Liver (tissue), 9 donors: ENCODE measurements around the gene PPM1L. TPM values are rescaled to one million over a fixed set of nuclear protein-coding genes. Genes with fewer than 3 reads are reported as not detected.
A peak's percentile ranks its signal among the peaks of the same experiment; 100 is the strongest.

ENCODE experiments used
- DNase-seq: peaks from one replicate; pipeline ENCODE4 v3.0.0-alpha.2; 2017; ENCODE audit warnings: low spot score
- H3K27ac ChIP-seq, 2 donors: one replicate each; pipeline ENCODE4 v1.7.0; 2013; ENCODE audit warnings: inconsistent platforms in 2 of 2, low read length in 2 of 2, control low read depth in 1 of 2, low read depth in 1 of 2, mild to moderate bottlenecking in 1 of 2
- H3K27me3 ChIP-seq, 4 donors: one replicate each; pipeline versions ENCODE4 v1.6.1 to v1.7.0; 2013; ENCODE audit warnings: low read length in 3 of 4, inconsistent platforms in 1 of 4, mild to moderate bottlenecking in 1 of 4, moderate library complexity in 1 of 4; ENCODE audit not compliant: control insufficient read depth in 4 of 4, insufficient read depth in 4 of 4
- H3K36me3 ChIP-seq, 4 donors: one replicate each; pipeline versions ENCODE4 v1.6.1 to v1.7.0; 2013; ENCODE audit warnings: low read length in 3 of 4, mild to moderate bottlenecking in 3 of 4, low read depth in 1 of 4, moderate library complexity in 1 of 4; ENCODE audit not compliant: control insufficient read depth in 4 of 4, insufficient read depth in 3 of 4
- H3K4me1 ChIP-seq, 4 donors: one replicate each; pipeline versions ENCODE4 v1.6.1 to v1.7.0; 2013; ENCODE audit warnings: low read length in 3 of 4, mild to moderate bottlenecking in 3 of 4, moderate library complexity in 1 of 4; ENCODE audit not compliant: control insufficient read depth in 4 of 4, insufficient read depth in 4 of 4
- H3K4me3 ChIP-seq, 3 donors: one replicate each; pipeline versions ENCODE4 v1.6.1 to v1.7.0; 2013; ENCODE audit warnings: low read length in 3 of 3, control low read depth in 1 of 3, low read depth in 1 of 3, mild to moderate bottlenecking in 1 of 3
- H3K9ac ChIP-seq, 2 donors: one replicate each; pipeline ENCODE4 v1.7.0; 2013; ENCODE audit warnings: low read length in 2 of 2, mild to moderate bottlenecking in 2 of 2, moderate library complexity in 2 of 2, control low read depth in 1 of 2, low read depth in 1 of 2
- H3K9me3 ChIP-seq, 4 donors: one replicate each; pipeline versions ENCODE4 v1.6.1 to v1.7.0; 2013; ENCODE audit warnings: low read length in 3 of 4; ENCODE audit not compliant: control insufficient read depth in 4 of 4
- ATF3 ChIP-seq: IDR thresholded peaks from 2 replicates; pipeline ENCODE4 v1.6.1; 2016; ENCODE audit warnings: antibody characterized with exemption
- CTCF ChIP-seq: fragments of 150-350 bp; IDR thresholded peaks from 2 replicates; pipeline ENCODE4 v1.5.1; 2017; ENCODE audit warnings: improper control_type of control experiment, low read depth, low read length; ENCODE audit not compliant: missing input control
- EGR1 ChIP-seq, 2 donors: IDR thresholded peaks; 2 replicates each; pipeline ENCODE4 v1.6.1; 2016 to 2018; ENCODE audit warnings: antibody characterized with exemption in 2 of 2, low read depth in 2 of 2
- FOXA1 ChIP-seq: IDR thresholded peaks from 2 replicates; pipeline ENCODE4 v1.6.1; 2016; ENCODE audit warnings: antibody characterized with exemption
- FOXA2 ChIP-seq: IDR thresholded peaks from 2 replicates; pipeline ENCODE4 v1.6.1; 2016; ENCODE audit warnings: antibody characterized with exemption
- HNF4A ChIP-seq, 2 donors: conservative IDR thresholded peaks; 2 replicates each; pipeline ENCODE4 v1.6.1; 2016; ENCODE audit warnings: antibody characterized with exemption in 2 of 2, mild to moderate bottlenecking in 2 of 2
- HNF4G ChIP-seq: IDR thresholded peaks from 2 replicates; pipeline ENCODE4 v1.6.1; 2016; ENCODE audit warnings: antibody characterized with exemption
- JUND ChIP-seq, 2 donors: IDR thresholded peaks; 2 replicates each; pipeline ENCODE4 v1.6.1; 2016; ENCODE audit warnings: antibody characterized with exemption in 2 of 2
- NR2F2 ChIP-seq: IDR thresholded peaks from 2 replicates; pipeline ENCODE4 v1.6.1; 2016; ENCODE audit warnings: antibody characterized with exemption
- RAD21 ChIP-seq, 2 donors: IDR thresholded peaks; 2 replicates each; pipeline ENCODE4 v1.6.1; 2016; ENCODE audit warnings: antibody characterized with exemption in 2 of 2, mild to moderate bottlenecking in 2 of 2
- RXRA ChIP-seq, 2 donors: IDR thresholded peaks; 2 replicates each; pipeline ENCODE4 v1.6.1; 2017 to 2018; ENCODE audit warnings: antibody characterized with exemption in 2 of 2, mild to moderate bottlenecking in 1 of 2
- TAF1 ChIP-seq: conservative IDR thresholded peaks from 2 replicates; pipeline ENCODE4 v1.6.1; 2016; ENCODE audit warnings: antibody characterized with exemption, mild to moderate bottlenecking
- YY1 ChIP-seq: IDR thresholded peaks from 2 replicates; pipeline ENCODE4 v1.6.1; 2016; ENCODE audit warnings: antibody characterized with exemption, mild to moderate bottlenecking
- ZBTB33 ChIP-seq: IDR thresholded peaks from 2 replicates; pipeline ENCODE4 v1.6.1; 2016; ENCODE audit warnings: antibody characterized with exemption
- WGBS: extraction: QIAGEN DNeasy Blood & Tissue Kit; methylation state at CpG from one replicate; pipeline ENCODE4 v1.1.7; 2013; 5-methylcytosine and 5-hydroxymethylcytosine counted together
- polyA plus RNA-seq, 2 donors: library from polyadenylated mRNA; stranded (reverse) in 1 of 2; unstranded in 1 of 2; fragments of 200-250 nt in 1 of 2; fragments of >200 nt in 1 of 2; fragmentation: Nextera tagmentation in 1 of 2; extraction: Ambion mirVana in 1 of 2; gene quantifications; one replicate each; pipeline versions ENCODE4 v1.2.1 to v1.2.3, GENCODE V29; 2013 to 2015
- total RNA-seq, 2 donors: library from RNA; depleted of rRNA; stranded (reverse); fragments of >200 nt; gene quantifications; one replicate each; pipeline ENCODE4 v1.2.3, GENCODE V29; 2014
- TF ChIP-seq, protein P1 (sequence below): IDR thresholded peaks from 2 replicates; pipeline ENCODE4 v1.6.1; 2016; ENCODE audit warnings: antibody characterized with exemption
- TF ChIP-seq, protein P2 (sequence below): IDR thresholded peaks from 2 replicates; pipeline ENCODE4 v1.6.1; 2016; ENCODE audit warnings: antibody characterized with exemption, mild to moderate bottlenecking
- donor health status: healthy.
- donor health status: healthy.
- donor health status: healthy.
- donor health status: healthy.
- donor health status: healthy.

PPM1L gene
- total and polyA plus RNA-seq, 4 donors: 1.6 to 8.5 (median 4.8) TPM

GRCh38 chr3:160851629-160852210, 95.7 kb downstream of the PPM1L start:
- no peaks in the 10 kb centered on the region for H3K27me3 ChIP-seq
- H3K27ac ChIP-seq: no peak overlapping the region
- DNase-seq: no peak
- no peak overlapping the region for H3K9ac ChIP-seq
- WGBS: 89% methylated on average over 8 of the region's 8 CpGs
- no peak for TF ChIP-seq EGR1 (IDR thresholded peaks at IDR 0.05; ENCODE audit: low read depth in 2 of 2)
- peak; percentile 9 for TF ChIP-seq NR2F2
- no peaks in the 10 kb centered on the region for H3K4me1 ChIP-seq
- no peaks in the 10 kb centered on the region for H3K36me3 ChIP-seq
- no peak overlapping the region for H3K4me3 ChIP-seq
- no peaks in the 10 kb centered on the region for H3K9me3 ChIP-seq

- TF ChIP-seq JUND (IDR thresholded peaks at IDR 0.05) (no peak), TAF1 (no peak), EGR1 (IDR thresholded peaks at IDR 0.05; ENCODE audit: low read depth in 2 of 2) (no peak), CTCF (no peak), FOXA1 (no peak), HNF4A (conservative IDR thresholded peaks at IDR 0.05) (no peak), ATF3 (no peak), NR2F2 (no peak), YY1 (no peak)
- TF ChIP-seq, protein P1, sequence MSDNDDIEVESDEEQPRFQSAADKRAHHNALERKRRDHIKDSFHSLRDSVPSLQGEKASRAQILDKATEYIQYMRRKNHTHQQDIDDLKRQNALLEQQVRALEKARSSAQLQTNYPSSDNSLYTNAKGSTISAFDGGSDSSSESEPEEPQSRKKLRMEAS: no peak
These were observed 96.8 kb downstream of the PPM1L start for GRCh38 chr3:160852856-160853255.

DNA sequence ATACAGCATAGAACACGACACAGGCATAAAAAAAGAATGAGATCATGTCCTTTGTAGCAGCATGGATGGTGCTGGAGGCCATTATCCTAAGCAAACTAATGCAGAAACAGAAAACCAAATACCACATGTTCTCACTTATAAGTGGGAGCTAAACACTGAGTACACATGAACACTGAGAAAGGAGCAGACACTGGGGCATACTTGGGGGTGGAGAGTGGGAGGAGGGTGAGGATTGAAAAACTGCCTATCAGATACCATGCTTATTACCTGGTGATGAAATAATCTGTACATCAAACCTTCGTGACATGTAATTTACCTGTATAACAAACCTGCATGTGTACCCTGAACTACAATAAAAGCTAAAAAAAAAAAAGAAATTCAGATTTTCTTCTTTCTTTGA, 100.4 kb downstream of the PPM1L start:
- H3K9ac ChIP-seq: no peak overlapping the region
- no peaks in the 10 kb centered on the region for H3K36me3 ChIP-seq
- no peaks in the 10 kb centered on the region for H3K4me1 ChIP-seq
- no peaks in the 10 kb centered on the region for H3K9me3 ChIP-seq
- WGBS: 93% methylated on average over 2 of the region's 2 CpGs
- H3K27ac ChIP-seq: no peak overlapping the region
- no peak for DNase-seq
- no peak overlapping the region for H3K4me3 ChIP-seq
- H3K27me3 ChIP-seq: no peaks in the 10 kb centered on the region
- TF ChIP-seq RAD21 (IDR thresholded peaks at IDR 0.05) (no peak), JUND (IDR thresholded peaks at IDR 0.05) (no peak), HNF4A (conservative IDR thresholded peaks at IDR 0.05) (no peak), ZBTB33 (no peak), RXRA (IDR thresholded peaks at IDR 0.05) (no peak), TAF1 (no peak), CTCF (no peak), FOXA2 (no peak), NR2F2 (no peak), YY1 (no peak), HNF4G (no peak), FOXA1 (no peak), EGR1 (IDR thresholded peaks at IDR 0.05; ENCODE audit: low read depth in 2 of 2) (no peak)
- TF ChIP-seq, protein P1: no peak
- TF ChIP-seq, protein P2, sequence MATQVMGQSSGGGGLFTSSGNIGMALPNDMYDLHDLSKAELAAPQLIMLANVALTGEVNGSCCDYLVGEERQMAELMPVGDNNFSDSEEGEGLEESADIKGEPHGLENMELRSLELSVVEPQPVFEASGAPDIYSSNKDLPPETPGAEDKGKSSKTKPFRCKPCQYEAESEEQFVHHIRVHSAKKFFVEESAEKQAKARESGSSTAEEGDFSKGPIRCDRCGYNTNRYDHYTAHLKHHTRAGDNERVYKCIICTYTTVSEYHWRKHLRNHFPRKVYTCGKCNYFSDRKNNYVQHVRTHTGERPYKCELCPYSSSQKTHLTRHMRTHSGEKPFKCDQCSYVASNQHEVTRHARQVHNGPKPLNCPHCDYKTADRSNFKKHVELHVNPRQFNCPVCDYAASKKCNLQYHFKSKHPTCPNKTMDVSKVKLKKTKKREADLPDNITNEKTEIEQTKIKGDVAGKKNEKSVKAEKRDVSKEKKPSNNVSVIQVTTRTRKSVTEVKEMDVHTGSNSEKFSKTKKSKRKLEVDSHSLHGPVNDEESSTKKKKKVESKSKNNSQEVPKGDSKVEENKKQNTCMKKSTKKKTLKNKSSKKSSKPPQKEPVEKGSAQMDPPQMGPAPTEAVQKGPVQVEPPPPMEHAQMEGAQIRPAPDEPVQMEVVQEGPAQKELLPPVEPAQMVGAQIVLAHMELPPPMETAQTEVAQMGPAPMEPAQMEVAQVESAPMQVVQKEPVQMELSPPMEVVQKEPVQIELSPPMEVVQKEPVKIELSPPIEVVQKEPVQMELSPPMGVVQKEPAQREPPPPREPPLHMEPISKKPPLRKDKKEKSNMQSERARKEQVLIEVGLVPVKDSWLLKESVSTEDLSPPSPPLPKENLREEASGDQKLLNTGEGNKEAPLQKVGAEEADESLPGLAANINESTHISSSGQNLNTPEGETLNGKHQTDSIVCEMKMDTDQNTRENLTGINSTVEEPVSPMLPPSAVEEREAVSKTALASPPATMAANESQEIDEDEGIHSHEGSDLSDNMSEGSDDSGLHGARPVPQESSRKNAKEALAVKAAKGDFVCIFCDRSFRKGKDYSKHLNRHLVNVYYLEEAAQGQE: no peak

More at GRCh38 chr3:160852856-160853255, 96.8 kb downstream of the PPM1L start:
- Histone ChIP-seq H3K27me3 (no peaks in the 10 kb centered on the region), H3K9ac (no peak overlapping the region), H3K4me3 (no peak overlapping the region), H3K36me3 (no peaks in the 10 kb centered on the region), H3K27ac (no peak overlapping the region), H3K4me1 (no peaks in the 10 kb centered on the region), H3K9me3 (no peaks in the 10 kb centered on the region)
- DNase-seq: no peak
- 95% methylated on average over 2 of the region's 2 CpGs for WGBS
